GM23338 (cell line): ENCODE measurements around the gene CYTH1.

ENCODE experiments used
- CREB1 ChIP-seq: fragments of 250-450 bp; sonication (Bioruptor Pico); IDR thresholded peaks from 2 replicates; pipeline ENCODE4 v1.5.0; 2020; ENCODE audit warnings: low read depth, mild to moderate bottlenecking, moderate library complexity
- CTCF ChIP-seq, 2 experiments: fragments of 200-600 bp in 1 of 2; sonication (generic) in 1 of 2; conservative IDR thresholded peaks; 2 replicates each; pipeline versions ENCODE4 v1.5.1 to v1.6.1; 2016 to 2017; ENCODE audit warnings: antibody characterized with exemption in 2 of 2, low read depth in 2 of 2, mild to moderate bottlenecking in 2 of 2, moderate library complexity in 1 of 2
- ETS1 ChIP-seq: IDR thresholded peaks from 2 replicates; pipeline ENCODE4 v1.6.1; 2016; ENCODE audit warnings: antibody characterized with exemption
- EZH2 ChIP-seq: fragments of 200-600 bp; sonication (generic); IDR thresholded peaks from one replicate; pipeline ENCODE4 v1.8.0; 2017; ENCODE audit warnings: antibody characterized with exemption, mild to moderate bottlenecking, low read depth; ENCODE audit not compliant: unreplicated experiment
- EZH2phosphoT487 ChIP-seq: fragments of 200-600 bp; sonication (generic); IDR thresholded peaks from one replicate; pipeline ENCODE4 v1.8.1; 2018; ENCODE audit warnings: antibody characterized with exemption; ENCODE audit not compliant: unreplicated experiment
- JUNB ChIP-seq: IDR thresholded peaks from one replicate; pipeline ENCODE4 v1.6.1; 2016; ENCODE audit warnings: antibody characterized with exemption; ENCODE audit not compliant: unreplicated experiment
- NANOG ChIP-seq: IDR thresholded peaks from 2 replicates; pipeline ENCODE4 v1.6.1; 2016; ENCODE audit warnings: antibody characterized with exemption, borderline replicate concordance
- POLR2AphosphoS5 ChIP-seq: IDR thresholded peaks from 2 replicates; pipeline ENCODE4 v1.6.1; 2016; ENCODE audit warnings: antibody characterized with exemption, low read depth
- REST ChIP-seq: IDR thresholded peaks from one replicate; pipeline ENCODE4 v1.6.1; 2018; ENCODE audit warnings: antibody characterized with exemption; ENCODE audit not compliant: unreplicated experiment
- STAT1 ChIP-seq: IDR thresholded peaks from one replicate; pipeline ENCODE4 v1.6.1; 2016; ENCODE audit warnings: antibody characterized with exemption; ENCODE audit not compliant: unreplicated experiment
- ZNF331 ChIP-seq: fragments of 250-450 bp; sonication (Bioruptor Pico); IDR thresholded peaks from 2 replicates; pipeline ENCODE4 v1.5.0; 2020; ENCODE audit warnings: low read depth, mild to moderate bottlenecking, moderate library complexity
- ZNF462 ChIP-seq: fragments of 250-450 bp; sonication (Bioruptor Pico); IDR thresholded peaks from 2 replicates; pipeline ENCODE4 v1.5.0; 2020; ENCODE audit warnings: mild to moderate bottlenecking, moderate library complexity

GRCh38 chr17:78652913-78653312 lies 129.2 kb downstream of the CYTH1 start:
- no peak for TF ChIP-seq POLR2AphosphoS5
- TF ChIP-seq CTCF (conservative IDR thresholded peaks at IDR 0.05; ENCODE audit: low read depth in 2 of 2): no peak
- no peak for TF ChIP-seq EZH2phosphoT487
- no peak for TF ChIP-seq EZH2
- TF ChIP-seq REST: no peak
- no peak for TF ChIP-seq STAT1
- TF ChIP-seq CREB1: no peak
- TF ChIP-seq ZNF462 (CRISPR knock-in tag): no peak
- no peak for TF ChIP-seq NANOG
- TF ChIP-seq ETS1: no peak
- TF ChIP-seq ZNF331 (CRISPR knock-in tag): no peak
- TF ChIP-seq JUNB: no peak
